HEK293T (cell line): ENCODE results near the gene MAPK7.

ENCODE experiments used
- BHLHE40 ChIP-seq: fragments of 450-650 bp; IDR thresholded peaks from 2 replicates; pipeline ENCODE4 v1.6.1; 2016; ENCODE audit warnings: mild to moderate bottlenecking, moderate library complexity, borderline replicate concordance
- CTBP1 ChIP-seq: fragments of 450-650 bp; IDR thresholded peaks from 2 replicates; pipeline ENCODE4 v1.6.1; 2016; ENCODE audit warnings: borderline replicate concordance
- ELF4 ChIP-seq: fragments of 450-650 bp; IDR thresholded peaks from 2 replicates; pipeline ENCODE4 v1.6.1; 2017; ENCODE audit warnings: antibody characterized with exemption
- FOXA1 ChIP-seq: fragments of 450-650 bp; IDR thresholded peaks from 2 replicates; pipeline ENCODE4 v1.6.1; 2016; ENCODE audit warnings: mild to moderate bottlenecking
- FOXK2 ChIP-seq: fragments of 450-650 bp; IDR thresholded peaks from 2 replicates; pipeline ENCODE4 v1.6.1; 2016; ENCODE audit warnings: mild to moderate bottlenecking
- FOXM1 ChIP-seq: fragments of 450-650 bp; IDR thresholded peaks from 2 replicates; pipeline ENCODE4 v1.6.1; 2017; ENCODE audit warnings: mild to moderate bottlenecking, borderline replicate concordance
- HDGF ChIP-seq: fragments of 450-650 bp; IDR thresholded peaks from 2 replicates; pipeline ENCODE4 v1.6.1; 2017; ENCODE audit warnings: antibody characterized with exemption, borderline replicate concordance
- NFRKB ChIP-seq: fragments of 450-650 bp; IDR thresholded peaks from 2 replicates; pipeline ENCODE4 v1.6.1; 2016; ENCODE audit warnings: mild to moderate bottlenecking, moderate library complexity
- SP1 ChIP-seq: fragments of 450-650 bp; IDR thresholded peaks from 2 replicates; pipeline ENCODE4 v1.6.1; 2017
- TARDBP ChIP-seq: fragments of 450-650 bp; IDR thresholded peaks from 2 replicates; pipeline ENCODE4 v1.6.1; 2016
- TF ChIP-seq, protein P1 (sequence below): fragments of 450-650 bp; IDR thresholded peaks from 2 replicates; pipeline ENCODE4 v1.6.1; 2016

DNA sequence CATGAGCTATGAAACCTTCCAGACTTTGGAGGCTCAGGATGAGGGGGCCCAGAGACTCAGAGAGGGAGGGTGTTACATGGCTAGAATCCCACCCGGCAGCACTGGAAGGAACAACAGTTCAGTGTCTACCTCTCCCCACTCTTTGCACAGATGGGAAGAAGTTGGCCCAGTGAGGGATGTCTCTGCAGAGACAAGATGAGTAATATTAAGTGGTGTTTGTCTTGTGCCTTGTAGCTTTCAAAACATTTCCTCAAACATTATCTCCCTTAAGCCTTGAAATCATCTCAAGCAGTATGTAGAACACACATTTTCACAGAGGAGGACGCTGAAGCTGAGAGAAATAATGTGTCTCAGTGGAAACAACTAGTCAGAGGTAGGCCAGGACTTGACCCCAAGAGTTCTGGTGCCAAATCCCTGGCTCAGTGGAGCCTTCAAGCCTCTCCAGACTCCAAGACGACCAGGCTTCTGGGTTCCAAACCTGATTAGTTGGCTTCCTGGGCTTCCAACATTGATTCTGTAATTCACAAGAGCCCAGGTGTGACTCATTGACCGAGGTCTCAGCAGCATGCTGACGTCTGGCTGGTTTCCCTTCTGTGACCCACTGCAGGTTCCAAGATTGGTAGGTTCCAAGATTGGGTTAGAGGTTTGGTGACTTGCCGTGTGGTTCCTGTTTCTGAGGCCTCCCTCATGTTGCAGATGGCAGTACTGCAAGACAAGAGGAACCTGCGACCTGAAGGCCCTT, 40.1 kb downstream of the MAPK7 start:
- TF ChIP-seq CTBP1: no peak
- TF ChIP-seq ELF4: no peak
- TF ChIP-seq, protein P1, sequence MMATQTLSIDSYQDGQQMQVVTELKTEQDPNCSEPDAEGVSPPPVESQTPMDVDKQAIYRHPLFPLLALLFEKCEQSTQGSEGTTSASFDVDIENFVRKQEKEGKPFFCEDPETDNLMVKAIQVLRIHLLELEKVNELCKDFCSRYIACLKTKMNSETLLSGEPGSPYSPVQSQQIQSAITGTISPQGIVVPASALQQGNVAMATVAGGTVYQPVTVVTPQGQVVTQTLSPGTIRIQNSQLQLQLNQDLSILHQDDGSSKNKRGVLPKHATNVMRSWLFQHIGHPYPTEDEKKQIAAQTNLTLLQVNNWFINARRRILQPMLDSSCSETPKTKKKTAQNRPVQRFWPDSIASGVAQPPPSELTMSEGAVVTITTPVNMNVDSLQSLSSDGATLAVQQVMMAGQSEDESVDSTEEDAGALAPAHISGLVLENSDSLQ: no peak
- no peak for TF ChIP-seq BHLHE40
- TF ChIP-seq FOXK2: no peak
- no peak for TF ChIP-seq SP1
- TF ChIP-seq HDGF: no peak
- no peak for TF ChIP-seq TARDBP
- TF ChIP-seq FOXA1: no peak
- no peak for TF ChIP-seq FOXM1
- no peak for TF ChIP-seq NFRKB
